ENCODE results near the gene FTO. TPM values are rescaled to one million over a fixed set of nuclear protein-coding genes. Genes with fewer than 3 reads are reported as not detected.
"Not testable (repeated sequence)": the region's sequence is repeated elsewhere in the genome, so short reads cannot be mapped to it uniquely, and the experiment has no call there.

Gene FTO
- polyA plus RNA-seq, 3 donors, result 16.8 to 51.0 (median 37.7) TPM

DNA sequence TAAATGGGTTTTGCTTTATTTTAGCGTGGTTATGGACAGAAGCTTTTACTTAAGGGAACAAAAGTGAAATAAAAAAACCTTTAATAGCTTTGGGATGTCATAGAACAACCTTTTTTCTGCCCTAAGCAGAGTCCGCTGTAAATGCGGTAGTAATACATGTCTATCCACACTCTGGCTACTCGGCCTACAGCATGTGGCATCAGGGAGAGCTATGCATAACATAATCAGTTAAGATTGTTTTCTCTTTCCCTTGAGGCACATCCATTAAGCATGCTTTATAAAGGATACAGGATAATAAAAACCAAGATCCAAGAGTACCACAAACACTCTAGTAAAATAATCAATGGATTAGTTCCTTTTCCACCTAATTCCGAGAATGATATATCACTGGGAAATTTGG lies 10.6 kb upstream of the FTO start:
- no peaks in the 10 kb centered on the region for H3K4me1 ChIP-seq (ENCODE audit: control insufficient read depth in 1 of 2, insufficient read depth in 2 of 2, low read length in 2 of 2)
- H3K9ac ChIP-seq (ENCODE audit: insufficient read depth, low read length, poor library complexity, severe bottlenecking), result no peak overlapping the region
- H3K27me3 Mint-ChIP-seq (ENCODE audit: low read depth in 3 of 3), result no peaks in the 10 kb centered on the region
- no peak overlapping the region for H3K27ac ChIP-seq (ENCODE audit: low read depth in 1 of 2, low read length in 2 of 2)
- no peak overlapping the region for H3K4me3 Mint-ChIP-seq
- no peak overlapping the region for H3K27ac Mint-ChIP-seq
- TF ChIP-seq, protein P1, sequence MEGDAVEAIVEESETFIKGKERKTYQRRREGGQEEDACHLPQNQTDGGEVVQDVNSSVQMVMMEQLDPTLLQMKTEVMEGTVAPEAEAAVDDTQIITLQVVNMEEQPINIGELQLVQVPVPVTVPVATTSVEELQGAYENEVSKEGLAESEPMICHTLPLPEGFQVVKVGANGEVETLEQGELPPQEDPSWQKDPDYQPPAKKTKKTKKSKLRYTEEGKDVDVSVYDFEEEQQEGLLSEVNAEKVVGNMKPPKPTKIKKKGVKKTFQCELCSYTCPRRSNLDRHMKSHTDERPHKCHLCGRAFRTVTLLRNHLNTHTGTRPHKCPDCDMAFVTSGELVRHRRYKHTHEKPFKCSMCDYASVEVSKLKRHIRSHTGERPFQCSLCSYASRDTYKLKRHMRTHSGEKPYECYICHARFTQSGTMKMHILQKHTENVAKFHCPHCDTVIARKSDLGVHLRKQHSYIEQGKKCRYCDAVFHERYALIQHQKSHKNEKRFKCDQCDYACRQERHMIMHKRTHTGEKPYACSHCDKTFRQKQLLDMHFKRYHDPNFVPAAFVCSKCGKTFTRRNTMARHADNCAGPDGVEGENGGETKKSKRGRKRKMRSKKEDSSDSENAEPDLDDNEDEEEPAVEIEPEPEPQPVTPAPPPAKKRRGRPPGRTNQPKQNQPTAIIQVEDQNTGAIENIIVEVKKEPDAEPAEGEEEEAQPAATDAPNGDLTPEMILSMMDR (IDR thresholded peaks at IDR 0.05), result no peak
- intact Hi-C loops (cut with micrococcal nuclease), result no loop called here
- H4K20me1 ChIP-seq (ENCODE audit: insufficient read depth, low read length), result no peaks in the 10 kb centered on the region
- H3K36me3 ChIP-seq (replicated peaks in 1 of 2; ENCODE audit: control insufficient read depth in 1 of 2, insufficient read depth in 2 of 2, low read length in 2 of 2), result no peaks in the 10 kb centered on the region
- peaks cover 5 to 11% (median 6%) of the 10 kb centered on the region in 7 donors for H3K9me3 Mint-ChIP-seq
- H3K79me2 ChIP-seq (ENCODE audit: insufficient read depth, low read length), result no peaks in the 10 kb centered on the region
- WGBS (ENCODE audit: insufficient coverage), result 100% methylated on average over 3 of the region's 5 CpGs
- no peaks in the 10 kb centered on the region for H3K9me3 ChIP-seq (replicated peaks in 1 of 2; ENCODE audit: control insufficient read depth in 1 of 2, insufficient read depth in 1 of 2, low read length in 2 of 2)
- H3K4me1 Mint-ChIP-seq, result no peaks in the 10 kb centered on the region
- no peak overlapping the region for H3K4me2 ChIP-seq (replicated peaks; ENCODE audit: extremely low read depth, low read length, poor library complexity, severe bottlenecking)
- no peak for DNase-seq
- H3K36me3 Mint-ChIP-seq, result no peaks in the 10 kb centered on the region
- H3K27me3 ChIP-seq (ENCODE audit: control insufficient read depth in 2 of 2, insufficient read depth in 2 of 2, low read length in 2 of 2), result no peaks in the 10 kb centered on the region
- no peak overlapping the region for H2AFZ ChIP-seq (ENCODE audit: insufficient read depth, low read depth, low read length, poor library complexity, severe bottlenecking)
- no peak overlapping the region for H3K4me3 ChIP-seq (replicated peaks in 1 of 3; ENCODE audit: low read depth in 2 of 3, low read length in 3 of 3)

DNA sequence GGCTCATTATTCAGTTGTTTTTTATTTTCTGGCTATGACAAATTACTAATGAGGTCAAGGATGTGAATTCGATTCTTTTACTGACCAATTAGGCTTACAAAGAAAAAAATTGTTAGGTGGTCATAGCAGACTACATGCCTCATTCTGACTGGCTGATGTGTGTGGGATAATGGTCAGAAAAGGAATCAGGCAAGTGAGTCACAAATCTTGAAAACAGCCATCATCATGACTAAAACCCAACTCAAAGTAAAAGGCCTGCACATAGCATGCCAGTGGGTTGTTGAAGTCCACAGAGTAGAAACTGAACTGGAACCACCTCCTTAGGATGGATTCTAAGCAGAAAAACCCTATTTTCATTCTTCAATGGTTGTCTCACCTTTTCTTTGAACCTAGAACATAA lies 8.9 kb upstream of the FTO start:
- Histone ChIP-seq H3K4me3 (replicated peaks in 1 of 3; ENCODE audit: low read depth in 2 of 3, low read length in 3 of 3) (no peak overlapping the region), H3K27me3 (ENCODE audit: control insufficient read depth in 2 of 2, insufficient read depth in 2 of 2, low read length in 2 of 2) (no peaks in the 10 kb centered on the region), H2AFZ (ENCODE audit: insufficient read depth, low read depth, low read length, poor library complexity, severe bottlenecking) (no peak overlapping the region), H3K4me1 (ENCODE audit: control insufficient read depth in 1 of 2, insufficient read depth in 2 of 2, low read length in 2 of 2) (no peaks in the 10 kb centered on the region), H3K9ac (ENCODE audit: insufficient read depth, low read length, poor library complexity, severe bottlenecking) (no peak overlapping the region), H3K9me3 (replicated peaks in 1 of 2; ENCODE audit: control insufficient read depth in 1 of 2, insufficient read depth in 1 of 2, low read length in 2 of 2) (no peaks in the 10 kb centered on the region), H3K79me2 (ENCODE audit: insufficient read depth, low read length) (no peaks in the 10 kb centered on the region), H3K36me3 (replicated peaks in 1 of 2; ENCODE audit: control insufficient read depth in 1 of 2, insufficient read depth in 2 of 2, low read length in 2 of 2) (no peaks in the 10 kb centered on the region), H4K20me1 (ENCODE audit: insufficient read depth, low read length) (no peaks in the 10 kb centered on the region), H3K27ac (ENCODE audit: low read depth in 1 of 2, low read length in 2 of 2) (no peak overlapping the region), H3K4me2 (replicated peaks; ENCODE audit: extremely low read depth, low read length, poor library complexity, severe bottlenecking) (no peak overlapping the region)
- Mint-ChIP-seq H3K9me3 (peaks cover 5 to 11% (median 6%) of the 10 kb centered on the region in 7 donors), H3K4me1 (no peaks in the 10 kb centered on the region), H3K4me3 (no peak overlapping the region), H3K27me3 (ENCODE audit: low read depth in 3 of 3) (peaks cover 0 to 1% (median 0%) of the 10 kb centered on the region in 3 donors), H3K36me3 (no peaks in the 10 kb centered on the region), H3K27ac (no peak overlapping the region)
- DNase-seq, result no peak
- TF ChIP-seq, protein P1 (IDR thresholded peaks at IDR 0.05), result no peak
- intact Hi-C loops (cut with micrococcal nuclease), result no loop called here
- no CpG with 5 or more reads among the region's 1 CpG for WGBS (ENCODE audit: insufficient coverage)

DNA sequence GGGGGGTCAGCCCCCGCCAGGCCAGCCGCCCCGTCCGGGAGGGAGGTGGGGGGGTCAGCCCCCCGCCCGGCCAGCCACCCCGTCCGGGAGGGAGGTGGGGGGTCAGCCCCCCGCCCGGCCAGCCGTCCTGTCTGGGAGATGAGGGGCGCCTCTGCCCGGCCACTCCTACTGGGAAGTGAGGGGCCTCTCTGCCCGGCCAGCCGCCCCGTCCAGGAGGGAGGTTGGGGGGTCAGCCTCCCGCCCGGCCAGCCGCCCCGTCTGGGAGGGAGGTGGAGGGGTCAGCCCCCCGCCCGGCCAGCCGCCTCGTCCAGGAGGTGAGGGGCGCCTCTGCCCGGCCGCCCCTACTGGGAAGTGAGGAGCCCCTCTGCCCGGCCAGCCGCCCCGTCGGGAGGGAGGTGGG lies 5.7 kb upstream of the FTO start:
- H3K36me3 Mint-ChIP-seq; H3K27ac Mint-ChIP-seq; H3K9ac ChIP-seq (ENCODE audit: insufficient read depth, low read length, poor library complexity, severe bottlenecking); intact Hi-C loops (cut with micrococcal nuclease); H3K4me3 Mint-ChIP-seq; H3K36me3 ChIP-seq (replicated peaks in 1 of 2; ENCODE audit: control insufficient read depth in 1 of 2, insufficient read depth in 2 of 2, low read length in 2 of 2); H3K4me3 ChIP-seq (replicated peaks in 1 of 3; ENCODE audit: low read depth in 2 of 3, low read length in 3 of 3); H3K4me2 ChIP-seq (replicated peaks; ENCODE audit: extremely low read depth, low read length, poor library complexity, severe bottlenecking); H3K27ac ChIP-seq (ENCODE audit: low read depth in 1 of 2, low read length in 2 of 2); DNase-seq; H3K9me3 ChIP-seq (replicated peaks in 1 of 2; ENCODE audit: control insufficient read depth in 1 of 2, insufficient read depth in 1 of 2, low read length in 2 of 2); H3K27me3 ChIP-seq (ENCODE audit: control insufficient read depth in 2 of 2, insufficient read depth in 2 of 2, low read length in 2 of 2); H3K27me3 Mint-ChIP-seq (ENCODE audit: low read depth in 3 of 3); H3K4me1 ChIP-seq (ENCODE audit: control insufficient read depth in 1 of 2, insufficient read depth in 2 of 2, low read length in 2 of 2); H3K4me1 Mint-ChIP-seq; H2AFZ ChIP-seq (ENCODE audit: insufficient read depth, low read depth, low read length, poor library complexity, severe bottlenecking); H4K20me1 ChIP-seq (ENCODE audit: insufficient read depth, low read length); H3K79me2 ChIP-seq (ENCODE audit: insufficient read depth, low read length): not testable (repeated sequence)
- H3K9me3 Mint-ChIP-seq, result peaks cover 5 to 11% (median 6%) of the 10 kb centered on the region in 7 donors
- WGBS (ENCODE audit: insufficient coverage), result no CpG with 5 or more reads among the region's 31 CpGs

Data from CD14-positive monocyte (primary cell).